Gastroesophageal sphincter (tissue), 4 donors: ENCODE results near the gene MAPT. TPM values are rescaled to one million over a fixed set of nuclear protein-coding genes. Genes with fewer than 3 reads are reported as not detected.

Experiments
- ATAC-seq: fragments of 150-250 bp; one replicate; pipeline ENCODE4 v1.9.1; 2016; ENCODE audit warnings: mild to moderate bottlenecking, moderate library complexity
- H3K27ac ChIP-seq, 4 donors: fragments of 200-600 bp; sonication (generic) in 3 of 4; 1 replicate in 3 of 4; 2 replicates in 1 of 4; pipeline ENCODE4 v1.5.1; 2016 to 2019
- H3K27me3 ChIP-seq: fragments of 200-600 bp; sonication (generic); one replicate; pipeline ENCODE4 v1.5.1; 2019
- H3K36me3 ChIP-seq, 2 donors: fragments of 200-600 bp; sonication (generic); one replicate each; pipeline ENCODE4 v1.5.1; 2019; ENCODE audit warnings: control low read depth in 1 of 2
- H3K4me1 ChIP-seq, 3 donors: fragments of 200-600 bp; sonication (generic); 1 replicate in 2 of 3; 2 replicates in 1 of 3; pipeline ENCODE4 v1.5.1; 2016 to 2019; ENCODE audit warnings: control low read depth in 2 of 3
- H3K4me3 ChIP-seq, 2 donors: fragments of 200-600 bp; sonication (generic); one replicate each; pipeline ENCODE4 v1.5.1; 2019; ENCODE audit warnings: mild to moderate bottlenecking in 1 of 2, moderate library complexity in 1 of 2
- H3K9me3 ChIP-seq, 3 donors: fragments of 200-600 bp; sonication (generic); one replicate each; pipeline ENCODE4 v1.5.1; 2017 to 2019; ENCODE audit warnings: control low read depth in 2 of 3
- EP300 ChIP-seq: sonication (generic); formaldehyde crosslinking; IDR thresholded peaks from one replicate; pipeline ENCODE4 v1.6.1; 2017; ENCODE audit warnings: antibody characterized with exemption, mild to moderate bottlenecking
- POLR2A ChIP-seq, 2 donors: fragments of 450-650 bp; IDR thresholded peaks; one replicate each; pipeline ENCODE4 v1.6.1; 2017; ENCODE audit warnings: antibody characterized with exemption in 2 of 2, mild to moderate bottlenecking in 2 of 2, moderate library complexity in 1 of 2
- POLR2AphosphoS5 ChIP-seq: sonication (generic); formaldehyde crosslinking; IDR thresholded peaks from one replicate; pipeline ENCODE4 v1.6.1; 2017; ENCODE audit warnings: antibody characterized with exemption
- WGBS, 2 donors: methylation state at CpG; one replicate each; pipeline ENCODE4 v1.1.5; 2018; ENCODE audit warnings: low coverage in 1 of 2; 5-methylcytosine and 5-hydroxymethylcytosine counted together
- total RNA-seq, 4 donors: library from RNA; depleted of rRNA; stranded (reverse); fragments of >200 nt; gene quantifications; one replicate each; pipeline ENCODE4 v1.1.0, GENCODE V29; 2016
- TF ChIP-seq, protein P1 (sequence below), 4 experiments: fragments of 200-600 bp in 2 of 4; fragments of 450-650 bp in 2 of 4; sonication (generic) in 1 of 4; IDR thresholded peaks; one replicate each; pipeline ENCODE4 v1.5.1; 2017 to 2019; ENCODE audit warnings: antibody characterized with exemption in 4 of 4, mild to moderate bottlenecking in 2 of 4, moderate library complexity in 2 of 4

MAPT gene
- total RNA-seq, 4 donors from 2014 or later = 3.4 to 12.2 (median 8.5) TPM

DNA sequence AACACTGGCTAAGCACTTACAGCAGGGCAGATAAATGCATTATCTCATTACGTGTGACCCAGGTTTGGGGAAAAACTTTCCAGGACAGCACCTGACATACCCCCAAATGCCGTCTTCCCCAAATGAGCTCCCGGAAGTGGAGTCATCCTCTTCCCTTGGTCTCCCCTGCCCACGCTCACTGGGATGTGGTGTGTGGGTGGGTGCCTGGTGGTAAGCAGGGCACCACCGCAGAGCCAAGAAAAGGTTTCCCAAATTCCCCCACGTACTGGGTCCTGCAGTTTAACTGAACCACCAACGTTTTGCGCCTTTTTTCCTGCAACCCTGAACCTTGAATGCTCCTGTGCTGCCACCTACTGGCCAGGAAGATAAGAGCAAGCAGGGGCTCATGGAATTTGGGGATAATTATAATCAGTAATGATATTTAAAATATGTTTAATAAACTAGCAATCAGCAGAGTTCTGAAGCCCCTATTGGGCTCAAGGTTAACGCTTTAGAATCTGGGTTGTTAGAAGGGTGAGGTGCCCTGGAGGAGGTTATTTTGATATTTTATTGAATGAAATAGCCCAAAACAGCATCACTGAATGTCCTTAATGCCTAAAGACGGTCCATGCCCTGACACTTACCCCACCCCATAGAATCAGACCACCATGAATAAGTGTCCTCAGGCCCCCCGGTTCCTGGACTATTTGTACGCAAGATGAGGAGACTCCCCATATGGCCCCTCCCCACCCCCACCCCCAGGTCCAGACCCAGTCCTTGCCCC is 41.6 kb upstream of the MAPT start:
- H3K9me3 ChIP-seq = no peaks in the 10 kb centered on the region
- WGBS, 2 donors = 11 to 14% methylated on average over 4 to 9 of the region's 12 CpGs
- H3K27ac ChIP-seq = no peak overlapping the region
- H3K36me3 ChIP-seq = no peaks in the 10 kb centered on the region
- no peak for ATAC-seq
- peaks cover 0 to 4% (median 0%) of the 10 kb centered on the region in 3 donors for H3K4me1 ChIP-seq
- no peak overlapping the region for H3K4me3 ChIP-seq
- peaks cover 55% of the 10 kb centered on the region for H3K27me3 ChIP-seq
- TF ChIP-seq, protein P1, sequence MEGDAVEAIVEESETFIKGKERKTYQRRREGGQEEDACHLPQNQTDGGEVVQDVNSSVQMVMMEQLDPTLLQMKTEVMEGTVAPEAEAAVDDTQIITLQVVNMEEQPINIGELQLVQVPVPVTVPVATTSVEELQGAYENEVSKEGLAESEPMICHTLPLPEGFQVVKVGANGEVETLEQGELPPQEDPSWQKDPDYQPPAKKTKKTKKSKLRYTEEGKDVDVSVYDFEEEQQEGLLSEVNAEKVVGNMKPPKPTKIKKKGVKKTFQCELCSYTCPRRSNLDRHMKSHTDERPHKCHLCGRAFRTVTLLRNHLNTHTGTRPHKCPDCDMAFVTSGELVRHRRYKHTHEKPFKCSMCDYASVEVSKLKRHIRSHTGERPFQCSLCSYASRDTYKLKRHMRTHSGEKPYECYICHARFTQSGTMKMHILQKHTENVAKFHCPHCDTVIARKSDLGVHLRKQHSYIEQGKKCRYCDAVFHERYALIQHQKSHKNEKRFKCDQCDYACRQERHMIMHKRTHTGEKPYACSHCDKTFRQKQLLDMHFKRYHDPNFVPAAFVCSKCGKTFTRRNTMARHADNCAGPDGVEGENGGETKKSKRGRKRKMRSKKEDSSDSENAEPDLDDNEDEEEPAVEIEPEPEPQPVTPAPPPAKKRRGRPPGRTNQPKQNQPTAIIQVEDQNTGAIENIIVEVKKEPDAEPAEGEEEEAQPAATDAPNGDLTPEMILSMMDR (IDR thresholded peaks at IDR 0.05) = peak in 3 of 4 experiments; percentile 62 to 83 (median 67)
- TF ChIP-seq POLR2AphosphoS5 = no peak
- no peak for TF ChIP-seq POLR2A (IDR thresholded peaks at IDR 0.05)
- TF ChIP-seq EP300 = no peak

DNA sequence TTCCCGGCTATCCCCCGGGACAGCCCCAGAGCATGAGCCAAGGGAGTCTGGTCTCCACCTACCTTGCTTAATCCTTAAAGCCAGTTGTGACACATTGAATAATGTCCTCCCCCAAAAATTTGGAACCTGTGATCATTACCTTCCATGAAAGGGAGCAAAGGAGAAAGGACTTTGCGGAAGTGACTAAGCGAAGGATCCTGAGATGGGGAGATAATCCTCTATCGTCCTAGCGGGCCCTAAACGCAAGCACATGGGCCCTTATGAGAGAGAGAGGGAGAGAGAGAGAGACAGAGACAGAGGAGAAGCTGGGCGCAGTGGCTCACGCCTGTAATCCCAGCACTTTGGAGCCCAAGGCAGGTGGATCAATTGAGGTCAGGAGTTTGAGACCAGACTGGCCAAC is 40.1 kb upstream of the MAPT start:
- Histone ChIP-seq H3K9me3 (no peaks in the 10 kb centered on the region), H3K27ac (no peak overlapping the region), H3K36me3 (no peaks in the 10 kb centered on the region), H3K27me3 (peaks cover 60% of the 10 kb centered on the region), H3K4me1 (peaks cover 0 to 4% (median 0%) of the 10 kb centered on the region in 3 donors), H3K4me3 (no peak overlapping the region)
- TF ChIP-seq, protein P1 (IDR thresholded peaks at IDR 0.05) = no peak
- TF ChIP-seq EP300 (no peak), POLR2A (IDR thresholded peaks at IDR 0.05) (no peak), POLR2AphosphoS5 (no peak)
- WGBS, 2 donors = 72 to 84% methylated on average over 6 to 9 of the region's 9 CpGs
- no peak for ATAC-seq

DNA sequence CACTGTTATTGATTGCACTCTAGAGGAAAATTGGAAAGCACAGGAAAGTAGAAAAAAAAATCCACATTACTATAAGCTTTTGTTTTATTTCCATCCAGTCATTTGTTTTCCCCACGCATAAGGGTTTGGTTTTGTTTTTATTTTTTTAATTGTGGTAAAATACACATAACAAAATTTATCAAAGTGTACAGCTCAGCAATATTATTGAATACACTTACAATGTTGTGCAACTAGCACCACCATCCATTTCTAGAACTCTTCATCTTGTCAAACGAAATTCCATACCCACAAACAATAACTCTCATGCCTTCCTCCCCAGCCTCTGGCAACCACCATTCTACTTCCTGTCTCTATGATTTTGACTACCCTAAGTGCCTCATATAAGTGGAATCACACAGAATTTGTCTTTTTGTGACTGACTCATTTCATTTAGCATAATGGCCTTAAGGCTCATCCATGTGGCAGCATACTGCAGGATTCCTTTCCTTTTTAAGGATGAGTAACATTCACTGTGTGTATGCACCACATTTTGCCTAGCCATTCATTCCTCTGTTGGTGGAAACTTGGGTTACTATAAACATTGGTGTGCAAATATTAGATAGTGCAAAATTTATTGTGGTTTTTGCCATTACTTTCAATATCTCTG is 38.5 kb upstream of the MAPT start:
- Histone ChIP-seq H3K27me3 (peaks cover 72% of the 10 kb centered on the region), H3K27ac (no peak overlapping the region), H3K9me3 (no peaks in the 10 kb centered on the region), H3K4me1 (peaks cover 0 to 4% (median 0%) of the 10 kb centered on the region in 3 donors), H3K36me3 (no peaks in the 10 kb centered on the region), H3K4me3 (no peak overlapping the region)
- TF ChIP-seq POLR2A (IDR thresholded peaks at IDR 0.05) (no peak), EP300 (no peak), POLR2AphosphoS5 (no peak)
- TF ChIP-seq, protein P1 (IDR thresholded peaks at IDR 0.05) = no peak
- no peak for ATAC-seq
- whole genome bisulfite sequencing, 2 donors = 56 to 71% methylated on average over 2 of the region's 2 CpGs

DNA sequence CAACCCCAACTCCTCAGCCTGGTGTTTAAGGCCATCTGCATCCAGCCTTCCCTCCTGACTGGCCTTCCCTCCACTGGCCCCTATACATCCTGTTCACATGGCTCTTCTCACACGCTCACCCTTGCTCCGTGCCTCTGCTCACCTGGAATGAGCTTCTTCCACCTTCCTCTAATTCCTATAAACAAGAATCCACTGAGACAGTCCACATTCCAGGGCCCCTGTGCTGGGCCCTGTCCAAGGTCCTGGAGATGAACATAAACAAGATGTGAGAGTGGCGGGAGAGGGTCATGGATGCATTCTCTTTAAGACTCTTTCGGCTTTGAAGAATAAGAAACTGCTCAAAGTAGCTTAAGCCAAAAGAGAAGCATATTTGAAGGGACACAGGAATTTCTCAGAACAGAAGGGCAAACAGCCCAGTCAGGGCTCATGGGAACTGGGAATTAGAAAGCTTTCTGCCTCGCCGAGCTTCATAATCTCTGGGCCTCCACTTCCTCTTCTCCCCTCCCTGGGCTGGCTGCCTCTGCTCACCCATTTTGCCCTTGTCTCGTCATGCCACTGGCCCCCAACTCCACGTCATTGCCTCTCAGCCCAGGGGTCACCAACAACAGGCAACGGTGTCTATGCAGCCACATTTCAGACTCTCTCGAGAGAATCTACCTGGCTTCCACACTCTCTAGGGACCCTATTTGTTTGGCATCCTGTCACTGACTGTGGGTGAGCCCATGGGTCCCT is 36.2 kb upstream of the MAPT start:
- Histone ChIP-seq H3K36me3 (no peaks in the 10 kb centered on the region), H3K27ac (no peak overlapping the region), H3K9me3 (no peaks in the 10 kb centered on the region), H3K4me3 (no peak overlapping the region), H3K4me1 (no peaks in the 10 kb centered on the region), H3K27me3 (peaks cover 65% of the 10 kb centered on the region)
- no peak for ATAC-seq
- 41% methylated on average over 8 of the region's 10 CpGs; no CpG with 5 or more reads in 1 of the 2 donors for WGBS, 2 donors
- TF ChIP-seq POLR2A (IDR thresholded peaks at IDR 0.05) (no peak), EP300 (no peak), POLR2AphosphoS5 (no peak)
- TF ChIP-seq, protein P1 (IDR thresholded peaks at IDR 0.05) = no peak
